OCI-LY7 (cell line): ENCODE results near the gene LZTR1.
"Not testable (repeated sequence)": the region's sequence is repeated elsewhere in the genome, so short reads cannot be mapped to it uniquely, and the experiment has no call there.

Experiments used
- CTCF ChIP-seq: fragments of 200-600 bp; sonication (generic); conservative IDR thresholded peaks from 2 replicates; pipeline ENCODE4 v1.5.1; 2014; ENCODE audit warnings: mild to moderate bottlenecking, antibody characterized with exemption, low read length, moderate library complexity, mixed read lengths
- EZH2phosphoT487 ChIP-seq: fragments of 200-600 bp; sonication (generic); IDR thresholded peaks from 2 replicates; pipeline ENCODE4 v1.6.1; 2018; ENCODE audit warnings: low read depth, borderline replicate concordance, mild to moderate bottlenecking, mixed run types, antibody characterized with exemption, low read length, moderate library complexity, mixed read lengths

GRCh38 chr22:20939457-20940185, 42.5 kb upstream of the LZTR1 start:
- TF ChIP-seq CTCF, EZH2phosphoT487: not testable (repeated sequence)
